SU-DHL-6 (cell line): ENCODE measurements around the gene CTTNBP2NL.
A peak's percentile ranks its signal among the peaks of the same experiment; 100 is the strongest.
"Not testable (repeated sequence)": the region's sequence is repeated elsewhere in the genome, so short reads cannot be mapped to it uniquely, and the experiment has no call there.

Experiments used
- H2AFZ ChIP-seq: fragments of 200-600 bp; sonication (generic); 2 replicates; pipeline ENCODE4 v1.6.1; 2014; ENCODE audit warnings: low read depth, mild to moderate bottlenecking, moderate library complexity, mixed read lengths, antibody characterized with exemption, low read length; ENCODE audit not compliant: severe bottlenecking
- H3F3A ChIP-seq: fragments of 200-600 bp; shearing (Covaris generic); 2 replicates; pipeline ENCODE4 v1.6.0; 2016; ENCODE audit warnings: antibody characterized with exemption, mild to moderate bottlenecking; ENCODE audit not compliant: insufficient read depth
- H3K27ac ChIP-seq: fragments of 200-600 bp; sonication (generic); 2 replicates; pipeline ENCODE4 v1.5.1; 2016; ENCODE audit warnings: low read depth, mild to moderate bottlenecking, low read length, moderate library complexity, mixed read lengths
- H3K27me3 ChIP-seq: fragments of 200-600 bp; sonication (generic), shearing (Covaris generic); 2 replicates; pipeline ENCODE4 v1.6.0; 2014; ENCODE audit warnings: mild to moderate bottlenecking, low read length
- H3K36me3 ChIP-seq: fragments of 200-600 bp; sonication (generic); 2 replicates; pipeline ENCODE4 v1.6.1; 2014; ENCODE audit warnings: mild to moderate bottlenecking, low read length, mixed read lengths
- H3K4me2 ChIP-seq: fragments of 300-600, 200-600 bp; shearing (Covaris generic), sonication (generic); 2 replicates; pipeline ENCODE4 v1.6.0; 2014; ENCODE audit warnings: low read length, low read depth, mild to moderate bottlenecking; ENCODE audit not compliant: poor library complexity, severe bottlenecking
- H3K4me3 ChIP-seq: fragments of 200-600 bp; sonication (generic); 2 replicates; pipeline ENCODE4 v1.5.1; 2014; ENCODE audit warnings: antibody characterized with exemption, low read length, mild to moderate bottlenecking, mixed read lengths; ENCODE audit not compliant: insufficient read depth, poor library complexity, severe bottlenecking
- H3K79me2 ChIP-seq: fragments of 200-600 bp; sonication (generic); 2 replicates; pipeline ENCODE4 v1.6.1; 2014; ENCODE audit warnings: mild to moderate bottlenecking, low read length, moderate library complexity; ENCODE audit not compliant: insufficient read depth
- H3K9ac ChIP-seq: fragments of 200-600 bp; sonication (generic); 2 replicates; pipeline ENCODE4 v1.7.0; 2014; ENCODE audit warnings: mild to moderate bottlenecking, low read length
- H3K9me2 ChIP-seq: fragments of 200-600 bp; sonication (generic); replicated peaks from 2 replicates; pipeline ENCODE4 v1.6.1; 2014; ENCODE audit warnings: low read length; ENCODE audit not compliant: insufficient read depth
- H3K9me3 ChIP-seq: fragments of 200-600 bp; sonication (generic); 2 replicates; pipeline ENCODE4 v1.6.1; 2014; ENCODE audit warnings: low read length, mixed read lengths; ENCODE audit not compliant: insufficient read depth
- H4K20me1 ChIP-seq: fragments of 200-600 bp; sonication (generic); 2 replicates; pipeline ENCODE4 v1.6.1; 2014; ENCODE audit warnings: low read depth, mild to moderate bottlenecking, antibody characterized with exemption, low read length, moderate library complexity, mixed read lengths
- EZH2phosphoT487 ChIP-seq: fragments of 200-600 bp; sonication (generic), shearing (Covaris generic); conservative IDR thresholded peaks from 2 replicates; pipeline ENCODE4 v1.6.1; 2018; ENCODE audit warnings: mild to moderate bottlenecking, antibody characterized with exemption, low read length, moderate library complexity, mixed read lengths
- TF ChIP-seq, protein P1 (sequence below): fragments of 200-600 bp; sonication (generic); IDR thresholded peaks from one replicate; pipeline ENCODE4 v1.5.1; 2017; ENCODE audit warnings: antibody characterized with exemption, mild to moderate bottlenecking, low read length, moderate library complexity; ENCODE audit not compliant: insufficient read depth, poor library complexity, severe bottlenecking

Gene CTTNBP2NL

DNA sequence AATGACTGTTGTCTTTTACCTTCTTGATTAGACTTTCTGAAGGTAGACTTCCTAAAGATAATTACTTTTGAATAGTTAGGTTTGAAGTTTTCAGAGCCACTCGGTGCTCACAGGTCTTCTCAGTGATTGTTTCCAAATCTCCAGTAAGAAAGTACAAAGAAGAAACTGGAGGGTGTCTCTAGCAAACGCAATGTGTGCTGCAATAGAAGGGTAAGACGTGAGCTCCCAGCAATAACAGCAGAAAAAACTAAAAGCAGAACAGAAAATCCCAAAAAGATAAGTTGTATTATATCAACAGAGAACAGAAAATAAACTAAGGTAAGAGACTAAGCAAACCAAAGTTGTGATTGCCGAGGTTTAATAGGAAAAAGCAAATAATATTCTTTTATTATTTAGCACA is 1.8 kb downstream of the CTTNBP2NL start:
- H3K4me3 ChIP-seq, result no peak overlapping the region
- H3K9me2 ChIP-seq, result no peaks in the 10 kb centered on the region
- H3K9ac ChIP-seq, result no peak overlapping the region

DNA sequence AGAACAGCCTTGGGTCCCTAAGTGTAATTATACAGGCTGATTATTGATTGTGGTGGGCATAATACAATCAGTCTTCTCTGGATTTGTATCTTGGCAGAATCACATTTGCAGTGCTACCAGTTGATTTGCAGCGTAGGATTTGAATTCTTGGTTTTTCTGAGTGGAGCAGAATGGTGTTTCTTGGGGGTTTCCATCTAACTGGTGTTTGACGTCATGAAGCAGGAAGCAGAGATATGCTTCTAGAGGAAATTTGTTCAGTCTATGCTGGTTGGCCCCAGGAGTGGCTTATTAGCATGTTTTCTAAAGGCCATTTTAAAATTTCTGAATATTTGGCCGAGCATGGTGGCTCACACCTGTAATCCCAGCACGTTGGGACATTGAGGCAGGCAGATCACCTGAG is 3.4 kb downstream of the CTTNBP2NL start:
- Histone ChIP-seq H2AFZ (no peak overlapping the region), H3K27me3 (no peaks in the 10 kb centered on the region), H4K20me1 (no peaks in the 10 kb centered on the region), H3K36me3 (no peaks in the 10 kb centered on the region), H3F3A (peaks cover 8% of the 10 kb centered on the region; the same call in 1 of the 2 replicates), H3K79me2 (no peaks in the 10 kb centered on the region), H3K9me3 (no peaks in the 10 kb centered on the region), H3K9me2 (no peaks in the 10 kb centered on the region), H3K9ac (no peak overlapping the region), H3K4me3 (no peak overlapping the region), H3K27ac (no peak overlapping the region), H3K4me2 (no peak overlapping the region)
- TF ChIP-seq, protein P1, sequence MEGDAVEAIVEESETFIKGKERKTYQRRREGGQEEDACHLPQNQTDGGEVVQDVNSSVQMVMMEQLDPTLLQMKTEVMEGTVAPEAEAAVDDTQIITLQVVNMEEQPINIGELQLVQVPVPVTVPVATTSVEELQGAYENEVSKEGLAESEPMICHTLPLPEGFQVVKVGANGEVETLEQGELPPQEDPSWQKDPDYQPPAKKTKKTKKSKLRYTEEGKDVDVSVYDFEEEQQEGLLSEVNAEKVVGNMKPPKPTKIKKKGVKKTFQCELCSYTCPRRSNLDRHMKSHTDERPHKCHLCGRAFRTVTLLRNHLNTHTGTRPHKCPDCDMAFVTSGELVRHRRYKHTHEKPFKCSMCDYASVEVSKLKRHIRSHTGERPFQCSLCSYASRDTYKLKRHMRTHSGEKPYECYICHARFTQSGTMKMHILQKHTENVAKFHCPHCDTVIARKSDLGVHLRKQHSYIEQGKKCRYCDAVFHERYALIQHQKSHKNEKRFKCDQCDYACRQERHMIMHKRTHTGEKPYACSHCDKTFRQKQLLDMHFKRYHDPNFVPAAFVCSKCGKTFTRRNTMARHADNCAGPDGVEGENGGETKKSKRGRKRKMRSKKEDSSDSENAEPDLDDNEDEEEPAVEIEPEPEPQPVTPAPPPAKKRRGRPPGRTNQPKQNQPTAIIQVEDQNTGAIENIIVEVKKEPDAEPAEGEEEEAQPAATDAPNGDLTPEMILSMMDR, result no peak
- no peak for TF ChIP-seq EZH2phosphoT487

More for the DNA sequence above, 1.8 kb downstream of the CTTNBP2NL start:
- H2AFZ ChIP-seq, result no peak overlapping the region
- H3K4me2 ChIP-seq, result peak overlapping the region; percentile 78
- H3K79me2 ChIP-seq, result no peaks in the 10 kb centered on the region
- no peaks in the 10 kb centered on the region for H3K36me3 ChIP-seq
- H3F3A ChIP-seq, result peaks cover 11% of the 10 kb centered on the region; the same call in 1 of the 2 replicates
- no peaks in the 10 kb centered on the region for H3K27me3 ChIP-seq
- no peaks in the 10 kb centered on the region for H3K9me3 ChIP-seq
- no peaks in the 10 kb centered on the region for H4K20me1 ChIP-seq
- TF ChIP-seq EZH2phosphoT487, result no peak
- TF ChIP-seq, protein P1, result no peak
- no peak overlapping the region for H3K27ac ChIP-seq

DNA sequence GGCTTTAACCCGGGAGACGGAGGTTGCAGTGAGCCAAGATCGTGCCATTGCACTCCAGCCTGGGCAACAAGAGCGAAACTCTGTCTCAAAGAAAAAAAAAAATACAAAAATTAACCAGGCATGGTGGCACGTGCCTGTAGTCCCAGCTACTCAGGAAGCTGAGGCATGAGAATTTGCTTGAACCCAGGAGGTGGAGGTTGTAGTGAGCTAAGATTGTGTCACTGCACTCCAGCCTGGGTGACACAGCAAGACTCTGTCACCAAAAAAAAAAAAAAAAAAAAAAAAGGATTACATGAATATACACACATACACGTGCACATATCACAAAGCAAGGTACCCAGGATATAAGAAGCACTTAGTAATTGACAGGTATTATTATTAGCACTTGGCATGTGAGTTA is 4.7 kb downstream of the CTTNBP2NL start:
- H4K20me1 ChIP-seq, H3K79me2 ChIP-seq, H3K36me3 ChIP-seq, H3K9me2 ChIP-seq, H3K4me2 ChIP-seq, H3K27me3 ChIP-seq, H3K9ac ChIP-seq, H3F3A ChIP-seq, H3K9me3 ChIP-seq, H3K27ac ChIP-seq, H2AFZ ChIP-seq, H3K4me3 ChIP-seq: not testable (repeated sequence)

DNA sequence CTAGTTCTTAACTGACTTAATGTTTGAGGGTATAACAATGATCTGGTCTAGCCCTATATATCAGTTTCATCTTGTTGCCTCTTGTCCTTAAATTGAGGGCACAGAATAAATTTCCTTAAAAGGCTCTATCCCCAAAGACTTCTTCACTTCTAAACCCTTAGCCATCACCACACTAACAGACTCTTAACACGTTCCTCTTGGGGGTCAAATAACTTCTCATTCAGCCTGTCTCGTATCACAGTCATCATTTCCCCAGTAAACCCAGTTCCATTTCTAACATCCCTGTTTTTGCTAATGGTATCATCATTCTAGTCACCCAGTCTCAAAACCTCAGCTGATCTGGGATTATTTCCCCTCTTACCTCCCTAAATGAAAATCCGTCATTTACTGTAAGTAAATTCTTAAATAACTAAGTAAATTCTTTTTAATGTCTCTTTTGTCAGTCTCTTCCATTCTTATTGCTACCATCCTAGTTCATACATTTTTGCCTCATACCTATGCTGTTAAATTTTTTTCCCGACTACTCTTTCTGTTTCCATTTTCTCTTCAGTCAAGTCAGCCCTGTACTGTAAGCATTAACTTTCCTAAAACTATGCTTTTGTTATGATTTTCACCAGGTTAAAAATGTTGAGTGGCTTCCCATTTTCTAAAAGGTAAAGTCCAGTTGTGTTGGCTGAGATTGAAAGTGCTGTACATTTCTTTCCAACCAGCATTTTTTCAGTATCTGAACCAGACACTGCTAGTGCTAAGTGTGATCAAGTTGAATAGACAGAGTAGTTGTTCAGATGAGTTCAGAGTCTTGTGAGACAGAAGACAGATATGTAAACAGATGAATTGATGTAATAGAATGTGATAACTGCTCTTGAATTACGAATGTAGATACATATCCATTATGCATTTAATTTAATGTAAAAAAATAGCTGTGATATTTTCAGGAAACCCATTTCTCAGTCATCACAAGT is 6.9 kb downstream of the CTTNBP2NL start:
- H3K36me3 ChIP-seq, result no peaks in the 10 kb centered on the region
- no peaks in the 10 kb centered on the region for H3K79me2 ChIP-seq

More for the DNA sequence above, 6.9 kb downstream of the CTTNBP2NL start:
- H3K9me2 ChIP-seq, result no peaks in the 10 kb centered on the region
- no peak overlapping the region for H3K4me3 ChIP-seq
- no peak overlapping the region for H3K4me2 ChIP-seq
- no peak overlapping the region for H2AFZ ChIP-seq
- H3F3A ChIP-seq, result no peaks in the 10 kb centered on the region
- no peaks in the 10 kb centered on the region for H3K27me3 ChIP-seq
- H4K20me1 ChIP-seq, result no peaks in the 10 kb centered on the region
- H3K9ac ChIP-seq, result no peak overlapping the region
- H3K9me3 ChIP-seq, result no peaks in the 10 kb centered on the region
- TF ChIP-seq EZH2phosphoT487, result no peak
- TF ChIP-seq, protein P1, result no peak
- no peak overlapping the region for H3K27ac ChIP-seq
